NB4 (cell line): ENCODE results near the gene USP10.

Source experiments
- CTCF ChIP-seq: IDR thresholded peaks from one replicate; pipeline ENCODE4 v1.5.1; 2012; ENCODE audit warnings: low read depth, low read length
- MAX ChIP-seq: IDR thresholded peaks from 2 replicates; pipeline ENCODE4 v1.6.1; 2011; ENCODE audit warnings: low read depth, low read length
- MYC ChIP-seq: IDR thresholded peaks from 2 replicates; pipeline ENCODE4 v1.6.1; 2011; ENCODE audit warnings: low read depth, low read length
- POLR2A ChIP-seq: IDR thresholded peaks from 2 replicates; pipeline ENCODE4 v1.6.1; 2011; ENCODE audit warnings: mild to moderate bottlenecking; ENCODE audit not compliant: insufficient read length; ENCODE audit errors: extremely low read depth

- no peak for TF ChIP-seq CTCF
- TF ChIP-seq MYC: no peak
- TF ChIP-seq POLR2A: no peak
- no peak for TF ChIP-seq MAX
Measured at GRCh38 chr16:84739349-84740124, 39.7 kb downstream of the USP10 start.
